ENCODE measurements around the gene SNED1.

The SNED1 gene

GRCh38 chr2:241129086-241129871, 130.9 kb downstream of the SNED1 start:
- no peak for DNase-seq (ENCODE audit: low read depth)
- H3K4me3 ChIP-seq (ENCODE audit: low read length) = no peak overlapping the region
- no peak for TF ChIP-seq CTCF (conservative IDR thresholded peaks at IDR 0.05; ENCODE audit: low read length)

- H3K4me3 ChIP-seq (ENCODE audit: low read length) = no peak overlapping the region
- no peak for TF ChIP-seq CTCF (conservative IDR thresholded peaks at IDR 0.05; ENCODE audit: low read length)
- no peak for DNase-seq (ENCODE audit: low read depth)
These were observed 131.9 kb downstream of the SNED1 start for GRCh38 chr2:241130316-241130715.

- no peak for TF ChIP-seq CTCF (conservative IDR thresholded peaks at IDR 0.05; ENCODE audit: low read length)
- no peak overlapping the region for H3K4me3 ChIP-seq (ENCODE audit: low read length)
- no peak for DNase-seq (ENCODE audit: low read depth)
These were observed 133.1 kb downstream of the SNED1 start for GRCh38 chr2:241131531-241131930.

- no peak for DNase-seq (ENCODE audit: low read depth)
- TF ChIP-seq CTCF (conservative IDR thresholded peaks at IDR 0.05; ENCODE audit: low read length) = no peak
These were observed 134.4 kb downstream of the SNED1 start for GRCh38 chr2:241132538-241133435.

GRCh38 chr2:241133436-241133820, 135.0 kb downstream of the SNED1 start:
- DNase-seq (ENCODE audit: low read depth) = no peak
- H3K4me3 ChIP-seq (ENCODE audit: low read length) = no peak overlapping the region
- TF ChIP-seq CTCF (conservative IDR thresholded peaks at IDR 0.05; ENCODE audit: low read length) = no peak

More at GRCh38 chr2:241132538-241133435, 134.4 kb downstream of the SNED1 start:
- no peak overlapping the region for H3K4me3 ChIP-seq (ENCODE audit: low read length)

GRCh38 chr2:241134711-241135110, 136.3 kb downstream of the SNED1 start:
- no peak for DNase-seq (ENCODE audit: low read depth)
- no peak overlapping the region for H3K4me3 ChIP-seq (ENCODE audit: low read length)
- no peak for TF ChIP-seq CTCF (conservative IDR thresholded peaks at IDR 0.05; ENCODE audit: low read length)

All from AG10803 (cell line).